OCI-LY3 (cell line): Measurements from ENCODE around the gene ITPKA.

Experiments
- H2AFZ ChIP-seq: fragments of 200-600, 300-600 bp; shearing (Covaris generic); 2 replicates; pipeline ENCODE4 v1.6.0; 2014; ENCODE audit warnings: antibody characterized with exemption, low read depth, low read length
- H3K27ac ChIP-seq: fragments of 200-600, 300-600 bp; sonication (generic); 2 replicates; pipeline ENCODE4 v1.5.1; 2014; ENCODE audit warnings: mild to moderate bottlenecking, low read length, moderate library complexity, mixed read lengths
- H3K27me3 ChIP-seq: fragments of 200-600, 300-600 bp; sonication (generic); 2 replicates; pipeline ENCODE4 v1.6.1; 2014; ENCODE audit warnings: low read depth, low read length, mixed read lengths
- H3K36me3 ChIP-seq: fragments of 200-600, 300-600 bp; sonication (generic); replicated peaks from 2 replicates; pipeline ENCODE3; 2014; ENCODE audit warnings: low read depth, low read length, mixed read lengths
- H3K4me1 ChIP-seq: fragments of 300-600, 200-600 bp; sonication (generic); 2 replicates; pipeline ENCODE4 v1.6.1; 2014; ENCODE audit warnings: low read length, mixed read lengths
- H3K4me2 ChIP-seq: fragments of 200-600, 300-600 bp; sonication (generic); 2 replicates; pipeline ENCODE4 v1.6.1; 2014; ENCODE audit warnings: low read length, mixed read lengths
- H3K4me3 ChIP-seq: fragments of 300-600, 200-600 bp; sonication (generic); 2 replicates; pipeline ENCODE4 v1.5.1; 2014; ENCODE audit warnings: antibody characterized with exemption, mild to moderate bottlenecking, low read length, moderate library complexity
- H3K79me2 ChIP-seq: fragments of 300-600, 200-600 bp; shearing (Covaris generic); 2 replicates; pipeline ENCODE4 v1.6.1; 2014; ENCODE audit warnings: mild to moderate bottlenecking, low read length, mixed read lengths
- H3K9ac ChIP-seq: fragments of 300-600, 200-600 bp; shearing (Covaris generic); 2 replicates; pipeline ENCODE4 v1.6.0; 2014; ENCODE audit warnings: mild to moderate bottlenecking, low read length, moderate library complexity
- H3K9me3 ChIP-seq: fragments of 200-600, 300-600 bp; shearing (Covaris generic); 2 replicates; pipeline ENCODE4 v1.6.1; 2014; ENCODE audit warnings: low read length, mixed read lengths; ENCODE audit not compliant: insufficient read depth
- H4K20me1 ChIP-seq: fragments of 200-600, 300-600 bp; sonication (generic); 2 replicates; pipeline ENCODE4 v1.6.1; 2016; ENCODE audit warnings: low read length, mixed read lengths; ENCODE audit not compliant: insufficient read depth
- CTCF ChIP-seq: fragments of 200-600, 300-600 bp; sonication (generic); IDR thresholded peaks from 2 replicates; pipeline ENCODE4 v1.5.1; 2014; ENCODE audit warnings: antibody characterized with exemption, low read length, low read depth
- EZH2phosphoT487 ChIP-seq: fragments of 200-600 bp; shearing (Covaris generic); IDR thresholded peaks from 2 replicates; pipeline ENCODE4 v1.6.1; 2018; ENCODE audit warnings: antibody characterized with exemption, mixed run types, low read depth

ITPKA gene

GRCh38 chr15:41483115-41483514 is 10.6 kb upstream of the ITPKA start:
- Histone ChIP-seq H3K79me2 (no peaks in the 10 kb centered on the region), H3K4me1 (peaks cover 31% of the 10 kb centered on the region), H3K27ac (peak overlapping the region; percentile 78), H3K4me2 (peak overlapping the region; percentile 94), H4K20me1 (no peaks in the 10 kb centered on the region), H2AFZ (no peak overlapping the region), H3K27me3 (no peaks in the 10 kb centered on the region), H3K4me3 (peak overlapping the region; percentile 58), H3K36me3 (peaks cover 32% of the 10 kb centered on the region), H3K9ac (peak overlapping the region; percentile 55; the same call in 1 of the 2 replicates), H3K9me3 (no peaks in the 10 kb centered on the region)
- TF ChIP-seq EZH2phosphoT487 (no peak), CTCF (no peak)

GRCh38 chr15:41483519-41483918 is 10.2 kb upstream of the ITPKA start:
- Histone ChIP-seq H3K79me2 (no peaks in the 10 kb centered on the region), H2AFZ (no peak overlapping the region), H3K36me3 (peaks cover 30% of the 10 kb centered on the region), H3K9ac (peak overlapping the region; percentile 55; the same call in 1 of the 2 replicates), H3K4me3 (peak overlapping the region; percentile 58), H3K27ac (peak overlapping the region; percentile 78), H4K20me1 (no peaks in the 10 kb centered on the region), H3K4me2 (peak overlapping the region; percentile 94), H3K27me3 (no peaks in the 10 kb centered on the region), H3K9me3 (no peaks in the 10 kb centered on the region), H3K4me1 (peaks cover 31% of the 10 kb centered on the region)
- no peak for TF ChIP-seq CTCF
- no peak for TF ChIP-seq EZH2phosphoT487

GRCh38 chr15:41484937-41485625 is 8.6 kb upstream of the ITPKA start:
- peaks cover 33% of the 10 kb centered on the region for H3K4me1 ChIP-seq
- H3K79me2 ChIP-seq: no peaks in the 10 kb centered on the region
- no peak overlapping the region for H3K27ac ChIP-seq
- H3K4me3 ChIP-seq: no peak overlapping the region
- H3K9me3 ChIP-seq: no peaks in the 10 kb centered on the region
- no peak for TF ChIP-seq CTCF
- no peak for TF ChIP-seq EZH2phosphoT487
- H4K20me1 ChIP-seq: no peaks in the 10 kb centered on the region
- H3K4me2 ChIP-seq: no peak overlapping the region
- H3K27me3 ChIP-seq: no peaks in the 10 kb centered on the region
- H3K36me3 ChIP-seq: peaks cover 19% of the 10 kb centered on the region
- H2AFZ ChIP-seq: no peak overlapping the region
- H3K9ac ChIP-seq: no peak overlapping the region

- Histone ChIP-seq H3K79me2 (no peaks in the 10 kb centered on the region), H2AFZ (no peak overlapping the region), H3K27ac (no peak overlapping the region), H3K36me3 (peaks cover 10% of the 10 kb centered on the region), H3K27me3 (no peaks in the 10 kb centered on the region), H4K20me1 (no peaks in the 10 kb centered on the region), H3K9ac (no peak overlapping the region), H3K9me3 (no peaks in the 10 kb centered on the region), H3K4me3 (no peak overlapping the region), H3K4me1 (peaks cover 35% of the 10 kb centered on the region), H3K4me2 (no peak overlapping the region)
- no peak for TF ChIP-seq CTCF
- TF ChIP-seq EZH2phosphoT487: no peak
Observed at GRCh38 chr15:41486286-41486685, 7.4 kb upstream of the ITPKA start.
